ENCODE results near the gene WRNIP1.

Gene WRNIP1

GRCh38 chr6:2743280-2744208, 21.6 kb upstream of the WRNIP1 start (continued):
- TF ChIP-seq POU6F1 (CRISPR knock-in tag; IDR thresholded peaks at IDR 0.05; ENCODE audit: borderline replicate concordance, low read depth): no peak
- TF ChIP-seq RARB (CRISPR knock-in tag; IDR thresholded peaks at IDR 0.05): no peak
- TF ChIP-seq OSR1 (CRISPR knock-in tag; IDR thresholded peaks at IDR 0.05): no peak
- no peak for TF ChIP-seq ESRRG (CRISPR knock-in tag; IDR thresholded peaks at IDR 0.05)
- no peak for TF ChIP-seq ZC3H10 (CRISPR knock-in tag; IDR thresholded peaks at IDR 0.05)

GRCh38 chr6:2744209-2744771, 20.9 kb upstream of the WRNIP1 start:
- TF ChIP-seq TCF4 (CRISPR knock-in tag; IDR thresholded peaks at IDR 0.05; ENCODE audit: borderline replicate concordance) (no peak), POU6F1 (CRISPR knock-in tag; IDR thresholded peaks at IDR 0.05; ENCODE audit: borderline replicate concordance, low read depth) (no peak), ZC3H10 (CRISPR knock-in tag; IDR thresholded peaks at IDR 0.05) (no peak), ZNF565 (CRISPR knock-in tag; conservative IDR thresholded peaks at IDR 0.05; ENCODE audit: low read depth) (no peak), CSDC2 (CRISPR knock-in tag; IDR thresholded peaks at IDR 0.05) (no peak), BACH2 (CRISPR knock-in tag; IDR thresholded peaks at IDR 0.05; ENCODE audit: borderline replicate concordance) (no peak), ZFP3 (CRISPR knock-in tag; IDR thresholded peaks at IDR 0.05) (no peak), ZNF70 (CRISPR knock-in tag; IDR thresholded peaks at IDR 0.05) (no peak), OSR1 (CRISPR knock-in tag; IDR thresholded peaks at IDR 0.05) (no peak), GLIS3 (CRISPR knock-in tag; IDR thresholded peaks at IDR 0.05) (no peak), ZNF8 (CRISPR knock-in tag; IDR thresholded peaks at IDR 0.05) (no peak), ESRRG (CRISPR knock-in tag; IDR thresholded peaks at IDR 0.05) (no peak), RARB (CRISPR knock-in tag; IDR thresholded peaks at IDR 0.05) (no peak), SNAI2 (CRISPR knock-in tag; IDR thresholded peaks at IDR 0.05) (no peak), ARNTL (CRISPR knock-in tag; IDR thresholded peaks at IDR 0.05; ENCODE audit: borderline replicate concordance, low read depth) (no peak)
- TF ChIP-seq, protein P1, sequence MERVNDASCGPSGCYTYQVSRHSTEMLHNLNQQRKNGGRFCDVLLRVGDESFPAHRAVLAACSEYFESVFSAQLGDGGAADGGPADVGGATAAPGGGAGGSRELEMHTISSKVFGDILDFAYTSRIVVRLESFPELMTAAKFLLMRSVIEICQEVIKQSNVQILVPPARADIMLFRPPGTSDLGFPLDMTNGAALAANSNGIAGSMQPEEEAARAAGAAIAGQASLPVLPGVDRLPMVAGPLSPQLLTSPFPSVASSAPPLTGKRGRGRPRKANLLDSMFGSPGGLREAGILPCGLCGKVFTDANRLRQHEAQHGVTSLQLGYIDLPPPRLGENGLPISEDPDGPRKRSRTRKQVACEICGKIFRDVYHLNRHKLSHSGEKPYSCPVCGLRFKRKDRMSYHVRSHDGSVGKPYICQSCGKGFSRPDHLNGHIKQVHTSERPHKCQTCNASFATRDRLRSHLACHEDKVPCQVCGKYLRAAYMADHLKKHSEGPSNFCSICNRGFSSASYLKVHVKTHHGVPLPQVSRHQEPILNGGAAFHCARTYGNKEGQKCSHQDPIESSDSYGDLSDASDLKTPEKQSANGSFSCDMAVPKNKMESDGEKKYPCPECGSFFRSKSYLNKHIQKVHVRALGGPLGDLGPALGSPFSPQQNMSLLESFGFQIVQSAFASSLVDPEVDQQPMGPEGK (CRISPR knock-in tag; IDR thresholded peaks at IDR 0.05; ENCODE audit: borderline replicate concordance): no peak
- TF ChIP-seq, protein P2, sequence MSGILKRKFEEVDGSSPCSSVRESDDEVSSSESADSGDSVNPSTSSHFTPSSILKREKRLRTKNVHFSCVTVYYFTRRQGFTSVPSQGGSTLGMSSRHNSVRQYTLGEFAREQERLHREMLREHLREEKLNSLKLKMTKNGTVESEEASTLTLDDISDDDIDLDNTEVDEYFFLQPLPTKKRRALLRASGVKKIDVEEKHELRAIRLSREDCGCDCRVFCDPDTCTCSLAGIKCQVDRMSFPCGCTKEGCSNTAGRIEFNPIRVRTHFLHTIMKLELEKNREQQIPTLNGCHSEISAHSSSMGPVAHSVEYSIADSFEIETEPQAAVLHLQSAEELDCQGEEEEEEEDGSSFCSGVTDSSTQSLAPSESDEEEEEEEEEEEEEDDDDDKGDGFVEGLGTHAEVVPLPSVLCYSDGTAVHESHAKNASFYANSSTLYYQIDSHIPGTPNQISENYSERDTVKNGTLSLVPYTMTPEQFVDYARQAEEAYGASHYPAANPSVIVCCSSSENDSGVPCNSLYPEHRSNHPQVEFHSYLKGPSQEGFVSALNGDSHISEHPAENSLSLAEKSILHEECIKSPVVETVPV (CRISPR knock-in tag; IDR thresholded peaks at IDR 0.05): no peak
- ATAC-seq: peak; percentile 74

- no peak for TF ChIP-seq PPARA (CRISPR knock-in tag; IDR thresholded peaks at IDR 0.05; ENCODE audit: borderline replicate concordance)
- TF ChIP-seq RARB (CRISPR knock-in tag; IDR thresholded peaks at IDR 0.05): no peak
- no peak for TF ChIP-seq CREB5 (CRISPR knock-in tag; IDR thresholded peaks at IDR 0.05; ENCODE audit: low read depth)
- TF ChIP-seq ZFP3 (CRISPR knock-in tag; IDR thresholded peaks at IDR 0.05): no peak
- TF ChIP-seq, protein P3, sequence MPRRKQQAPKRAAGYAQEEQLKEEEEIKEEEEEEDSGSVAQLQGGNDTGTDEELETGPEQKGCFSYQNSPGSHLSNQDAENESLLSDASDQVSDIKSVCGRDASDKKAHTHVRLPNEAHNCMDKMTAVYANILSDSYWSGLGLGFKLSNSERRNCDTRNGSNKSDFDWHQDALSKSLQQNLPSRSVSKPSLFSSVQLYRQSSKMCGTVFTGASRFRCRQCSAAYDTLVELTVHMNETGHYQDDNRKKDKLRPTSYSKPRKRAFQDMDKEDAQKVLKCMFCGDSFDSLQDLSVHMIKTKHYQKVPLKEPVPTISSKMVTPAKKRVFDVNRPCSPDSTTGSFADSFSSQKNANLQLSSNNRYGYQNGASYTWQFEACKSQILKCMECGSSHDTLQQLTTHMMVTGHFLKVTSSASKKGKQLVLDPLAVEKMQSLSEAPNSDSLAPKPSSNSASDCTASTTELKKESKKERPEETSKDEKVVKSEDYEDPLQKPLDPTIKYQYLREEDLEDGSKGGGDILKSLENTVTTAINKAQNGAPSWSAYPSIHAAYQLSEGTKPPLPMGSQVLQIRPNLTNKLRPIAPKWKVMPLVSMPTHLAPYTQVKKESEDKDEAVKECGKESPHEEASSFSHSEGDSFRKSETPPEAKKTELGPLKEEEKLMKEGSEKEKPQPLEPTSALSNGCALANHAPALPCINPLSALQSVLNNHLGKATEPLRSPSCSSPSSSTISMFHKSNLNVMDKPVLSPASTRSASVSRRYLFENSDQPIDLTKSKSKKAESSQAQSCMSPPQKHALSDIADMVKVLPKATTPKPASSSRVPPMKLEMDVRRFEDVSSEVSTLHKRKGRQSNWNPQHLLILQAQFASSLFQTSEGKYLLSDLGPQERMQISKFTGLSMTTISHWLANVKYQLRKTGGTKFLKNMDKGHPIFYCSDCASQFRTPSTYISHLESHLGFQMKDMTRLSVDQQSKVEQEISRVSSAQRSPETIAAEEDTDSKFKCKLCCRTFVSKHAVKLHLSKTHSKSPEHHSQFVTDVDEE (CRISPR knock-in tag; IDR thresholded peaks at IDR 0.05): no peak
- ATAC-seq: no peak
Observed at GRCh38 chr6:2744778-2745177, 20.4 kb upstream of the WRNIP1 start.
